Esophagus muscularis mucosa (tissue), 4 donors: ENCODE measurements around the gene SCYGR8. TPM values are rescaled to one million over a fixed set of nuclear protein-coding genes. Genes with fewer than 3 reads are reported as not detected.

Source experiments
- DNase-seq: peaks from one replicate; pipeline ENCODE4 v3.0.0-alpha.2; 2017; ENCODE audit errors: extremely low spot score
- H3K27ac ChIP-seq, 4 donors: fragments of 200-600 bp; sonication (generic); replicated peaks in 1 of 4; 1 replicate in 3 of 4; 2 replicates in 1 of 4; pipeline ENCODE4 v1.5.1; 2016 to 2019; ENCODE audit warnings: mild to moderate bottlenecking in 1 of 4
- H3K27me3 ChIP-seq, 4 donors: fragments of 200-600 bp; sonication (generic); one replicate each; pipeline versions ENCODE4 v1.5.1 to v1.6.0; 2016 to 2019
- H3K36me3 ChIP-seq, 4 donors: fragments of 200-600 bp; sonication (generic); one replicate each; pipeline ENCODE4 v1.5.1; 2016 to 2019
- H3K4me1 ChIP-seq, 4 donors: fragments of 200-600 bp; sonication (generic); one replicate each; pipeline ENCODE4 v1.5.1; 2016 to 2019
- H3K4me3 ChIP-seq, 4 donors: fragments of 200-600 bp; sonication (generic); 1 replicate in 2 of 4; 2 replicates in 2 of 4; pipeline ENCODE4 v1.5.1; 2016 to 2019; ENCODE audit warnings: mild to moderate bottlenecking in 4 of 4, moderate library complexity in 1 of 4
- H3K9me3 ChIP-seq, 4 donors: fragments of 200-600 bp; sonication (generic); 1 replicate in 3 of 4; 2 replicates in 1 of 4; pipeline ENCODE4 v1.5.1; 2016 to 2019
- EP300 ChIP-seq: sonication (generic); formaldehyde crosslinking; IDR thresholded peaks from one replicate; pipeline ENCODE4 v1.6.1; 2017; ENCODE audit warnings: antibody characterized with exemption
- POLR2A ChIP-seq: fragments of 450-650 bp; IDR thresholded peaks from one replicate; pipeline ENCODE4 v1.6.1; 2017; ENCODE audit warnings: antibody characterized with exemption, moderate library complexity, mild to moderate bottlenecking, low read depth
- POLR2AphosphoS5 ChIP-seq, 2 donors: sonication (generic); formaldehyde crosslinking; IDR thresholded peaks; one replicate each; pipeline ENCODE4 v1.6.1; 2017; ENCODE audit warnings: antibody characterized with exemption in 2 of 2
- WGBS: methylation state at CpG from one replicate; pipeline ENCODE4 v1.1.5; 2018; 5-methylcytosine and 5-hydroxymethylcytosine counted together
- intact Hi-C: fragments of 100-400 bp; cut with DNase I; formaldehyde crosslinking; loops from one replicate; pipeline ENCODE4 v1.15.1; 2023
- total RNA-seq, 4 donors: library from RNA; depleted of rRNA; stranded (reverse); fragments of >200 nt; gene quantifications; one replicate each; pipeline versions ENCODE4 v1.1.0 to v1.2.1, GENCODE V29; 2016
- TF ChIP-seq, protein P1 (sequence below), 3 experiments: fragments of 200-600 bp in 2 of 3; fragments of 450-650 bp in 1 of 3; sonication (generic) in 2 of 3; IDR thresholded peaks; one replicate each; pipeline ENCODE4 v1.5.1; 2017 to 2019; ENCODE audit warnings: antibody characterized with exemption in 3 of 3, mild to moderate bottlenecking in 2 of 3, moderate library complexity in 1 of 3

The SCYGR8 gene
- total RNA-seq, 4 donors from 2014 or later = not detected

DNA sequence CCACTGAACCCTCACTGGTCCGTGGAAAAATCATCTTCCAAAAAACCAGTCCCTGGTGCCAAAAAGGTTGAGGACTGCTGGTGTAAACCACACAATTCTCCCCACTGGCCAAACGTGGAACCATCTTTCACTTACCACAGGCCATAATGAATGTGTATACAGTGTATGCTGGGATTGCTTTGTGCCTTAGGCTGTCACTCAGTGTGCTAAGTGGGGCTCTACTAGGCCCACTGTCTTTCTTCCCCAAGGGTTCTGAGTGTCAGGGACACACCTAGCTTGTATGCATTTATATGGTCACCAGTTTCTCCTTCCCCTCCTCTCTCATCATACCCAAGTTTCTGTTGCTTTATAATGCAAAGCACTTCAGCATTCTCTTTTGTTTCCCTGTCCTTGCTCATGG is 27.2 kb downstream of the SCYGR8 start:
- no peaks in the 10 kb centered on the region for H3K27me3 ChIP-seq
- TF ChIP-seq EP300 (no peak), POLR2AphosphoS5 (IDR thresholded peaks at IDR 0.05) (no peak)
- no peaks in the 10 kb centered on the region for H3K36me3 ChIP-seq
- WGBS = 70% methylated on average over 2 of the region's 2 CpGs
- DNase-seq = no peak
- H3K27ac ChIP-seq = no peak overlapping the region
- no peaks in the 10 kb centered on the region for H3K4me1 ChIP-seq
- intact Hi-C loops = no loop called here
- no peak overlapping the region for H3K4me3 ChIP-seq
- no peaks in the 10 kb centered on the region for H3K9me3 ChIP-seq

DNA sequence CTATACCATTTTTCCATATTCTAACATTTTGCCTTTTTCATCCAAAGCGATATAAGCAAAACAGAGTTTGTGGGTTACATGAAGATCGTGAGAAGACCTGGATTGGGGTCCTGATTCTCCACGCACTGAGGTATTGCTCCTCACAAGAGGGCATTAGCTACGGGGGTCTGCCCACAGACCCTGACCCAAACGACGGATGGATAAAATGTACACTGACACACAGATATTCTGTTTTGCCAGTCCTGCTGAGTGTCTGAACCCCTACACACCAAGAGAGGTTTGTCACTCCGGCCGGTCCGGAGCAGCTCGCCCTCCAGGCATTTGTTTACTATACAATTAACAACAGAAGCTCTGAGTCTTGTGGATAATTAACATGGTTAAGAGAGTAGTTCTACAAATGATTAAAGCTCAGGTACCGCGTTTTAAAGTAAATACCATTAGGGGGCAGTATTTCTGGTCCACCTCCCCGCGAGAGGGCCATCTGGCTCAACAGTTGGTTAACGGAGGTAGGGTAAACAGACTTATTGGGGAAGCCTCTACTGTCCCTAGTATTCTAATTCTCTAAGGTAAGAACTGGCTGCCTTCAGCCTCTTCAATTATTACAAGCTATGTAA is 28.4 kb downstream of the SCYGR8 start:
- no peaks in the 10 kb centered on the region for H3K4me1 ChIP-seq
- intact Hi-C loops = no loop called here
- H3K9me3 ChIP-seq = no peaks in the 10 kb centered on the region
- no peaks in the 10 kb centered on the region for H3K36me3 ChIP-seq
- H3K4me3 ChIP-seq = no peak overlapping the region
- WGBS = 63% methylated on average over 15 of the region's 15 CpGs
- TF ChIP-seq EP300 (no peak), POLR2AphosphoS5 (IDR thresholded peaks at IDR 0.05) (no peak), POLR2A (no peak)
- TF ChIP-seq, protein P1, sequence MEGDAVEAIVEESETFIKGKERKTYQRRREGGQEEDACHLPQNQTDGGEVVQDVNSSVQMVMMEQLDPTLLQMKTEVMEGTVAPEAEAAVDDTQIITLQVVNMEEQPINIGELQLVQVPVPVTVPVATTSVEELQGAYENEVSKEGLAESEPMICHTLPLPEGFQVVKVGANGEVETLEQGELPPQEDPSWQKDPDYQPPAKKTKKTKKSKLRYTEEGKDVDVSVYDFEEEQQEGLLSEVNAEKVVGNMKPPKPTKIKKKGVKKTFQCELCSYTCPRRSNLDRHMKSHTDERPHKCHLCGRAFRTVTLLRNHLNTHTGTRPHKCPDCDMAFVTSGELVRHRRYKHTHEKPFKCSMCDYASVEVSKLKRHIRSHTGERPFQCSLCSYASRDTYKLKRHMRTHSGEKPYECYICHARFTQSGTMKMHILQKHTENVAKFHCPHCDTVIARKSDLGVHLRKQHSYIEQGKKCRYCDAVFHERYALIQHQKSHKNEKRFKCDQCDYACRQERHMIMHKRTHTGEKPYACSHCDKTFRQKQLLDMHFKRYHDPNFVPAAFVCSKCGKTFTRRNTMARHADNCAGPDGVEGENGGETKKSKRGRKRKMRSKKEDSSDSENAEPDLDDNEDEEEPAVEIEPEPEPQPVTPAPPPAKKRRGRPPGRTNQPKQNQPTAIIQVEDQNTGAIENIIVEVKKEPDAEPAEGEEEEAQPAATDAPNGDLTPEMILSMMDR (IDR thresholded peaks at IDR 0.05) = no peak
- no peak overlapping the region for H3K27ac ChIP-seq
- DNase-seq = no peak
- no peaks in the 10 kb centered on the region for H3K27me3 ChIP-seq

DNA sequence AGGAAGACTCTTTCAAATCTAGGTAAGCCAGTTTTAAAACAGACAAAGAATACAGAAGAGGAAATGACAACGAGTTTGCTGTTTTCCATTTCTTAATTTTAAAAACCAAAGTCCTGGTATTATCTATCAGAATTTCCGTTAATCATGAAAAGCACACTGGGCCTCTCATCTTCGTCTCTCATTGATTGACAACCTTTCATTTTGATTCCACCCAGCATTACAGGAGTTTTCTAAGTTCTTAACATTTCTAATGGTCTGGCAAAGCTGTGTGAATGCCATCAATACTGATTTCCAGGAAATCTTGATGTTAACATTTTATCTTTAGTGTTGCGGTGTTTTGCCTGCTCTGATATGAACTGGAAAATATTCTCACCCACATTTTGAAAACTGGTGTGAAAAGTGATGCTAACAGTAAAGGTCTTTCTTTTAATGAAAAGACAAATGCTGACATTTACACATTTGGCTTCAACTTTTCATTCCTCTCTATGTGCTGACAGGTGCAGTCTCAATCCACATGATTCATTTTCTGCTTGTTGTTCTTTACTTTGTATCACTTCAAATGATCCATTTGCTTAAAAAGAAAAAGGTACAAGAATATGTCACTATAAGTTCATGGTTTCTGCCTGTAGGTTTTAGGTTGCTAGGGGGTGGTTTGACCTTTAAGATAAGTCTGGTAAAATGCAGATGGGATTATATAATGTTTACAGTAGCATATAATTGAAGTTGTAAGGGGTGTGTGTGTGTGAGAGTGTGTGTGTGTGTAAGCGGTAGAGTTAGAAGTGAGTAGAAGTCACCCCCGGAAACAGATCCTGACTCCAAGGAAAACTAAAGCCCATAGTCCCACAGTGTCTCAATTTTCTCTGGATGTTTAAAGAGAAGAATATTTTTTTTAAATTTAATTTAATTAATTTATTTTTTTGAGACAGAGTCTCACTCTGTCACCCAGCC is 29.5 kb downstream of the SCYGR8 start:
- Histone ChIP-seq H3K27ac (no peak overlapping the region), H3K9me3 (no peaks in the 10 kb centered on the region), H3K4me1 (no peaks in the 10 kb centered on the region), H3K36me3 (no peaks in the 10 kb centered on the region), H3K4me3 (no peak overlapping the region), H3K27me3 (no peaks in the 10 kb centered on the region)
- no peak for DNase-seq
- intact Hi-C loops = no loop called here
- no peak for TF ChIP-seq POLR2A
- no peak for TF ChIP-seq EP300
- TF ChIP-seq, protein P1 (IDR thresholded peaks at IDR 0.05) = no peak
- WGBS = 90% methylated on average over 6 of the region's 6 CpGs

- Histone ChIP-seq H3K9me3 (no peaks in the 10 kb centered on the region), H3K4me1 (no peaks in the 10 kb centered on the region), H3K4me3 (no peak overlapping the region), H3K27ac (no peak overlapping the region), H3K36me3 (no peaks in the 10 kb centered on the region), H3K27me3 (no peaks in the 10 kb centered on the region)
- WGBS = 77% methylated on average over 14 of the region's 14 CpGs
- peak; percentile 68 for DNase-seq
- TF ChIP-seq POLR2A (no peak), EP300 (no peak), POLR2AphosphoS5 (IDR thresholded peaks at IDR 0.05) (no peak)
- TF ChIP-seq, protein P1 (IDR thresholded peaks at IDR 0.05) = no peak
- intact Hi-C loops = no loop called here
These were observed 35.4 kb downstream of the SCYGR8 start for GRCh38 chr2:227780981-227781615.

DNA sequence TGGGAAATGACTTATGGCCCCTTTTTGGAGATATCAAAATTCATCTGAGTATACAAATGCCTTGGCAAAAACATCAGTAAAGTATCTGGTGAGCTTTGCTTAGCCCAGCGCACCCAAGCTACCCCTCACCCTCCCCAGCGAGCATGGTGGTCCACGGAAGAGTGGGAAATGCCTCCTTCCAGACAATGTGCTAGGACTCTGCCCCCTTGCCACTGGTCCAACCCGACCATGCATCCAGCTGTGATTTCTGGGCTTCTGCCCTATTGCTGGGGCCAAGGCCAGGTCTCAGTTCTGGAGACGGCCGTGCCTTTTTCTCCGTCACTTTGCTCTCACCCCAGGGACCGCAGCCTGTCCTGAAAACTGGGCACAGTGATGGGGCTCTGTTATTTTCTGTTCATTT is 36.1 kb downstream of the SCYGR8 start:
- WGBS = 69% methylated on average over 7 of the region's 8 CpGs
- TF ChIP-seq POLR2A (no peak), POLR2AphosphoS5 (IDR thresholded peaks at IDR 0.05) (no peak)
- Histone ChIP-seq H3K27me3 (no peaks in the 10 kb centered on the region), H3K4me3 (no peak overlapping the region), H3K27ac (no peak overlapping the region), H3K9me3 (no peaks in the 10 kb centered on the region), H3K36me3 (no peaks in the 10 kb centered on the region), H3K4me1 (no peaks in the 10 kb centered on the region)
- intact Hi-C loops = no loop called here
- peak; percentile 84 for DNase-seq
